GM21529 (cell line): Measurements from ENCODE around the gene ZNF804B.
"Not testable (repeated sequence)": the region's sequence is repeated elsewhere in the genome, so short reads cannot be mapped to it uniquely, and the experiment has no call there.

Experiments used
- ATAC-seq: cut with Tn5 transposase; IDR thresholded peaks from one replicate; pipeline ENCODE4 v1.9.1; 2021; ENCODE audit not compliant: unreplicated experiment

The ZNF804B gene

GRCh38 chr7:89073776-89074175 is 314.3 kb downstream of the ZNF804B start:
- ATAC-seq, result no peak

- no peak for ATAC-seq
These were observed 318.5 kb downstream of the ZNF804B start for GRCh38 chr7:89077992-89078391.

- ATAC-seq, result no peak
These were observed 326.1 kb downstream of the ZNF804B start for GRCh38 chr7:89085580-89085979.

GRCh38 chr7:89091550-89091949 is 332.1 kb downstream of the ZNF804B start:
- no peak for ATAC-seq

GRCh38 chr7:89094269-89094668 is 334.8 kb downstream of the ZNF804B start:
- ATAC-seq, result no peak

- ATAC-seq, result no peak
These were observed 344.1 kb downstream of the ZNF804B start for GRCh38 chr7:89103564-89103963.

GRCh38 chr7:89104748-89105685 is 345.5 kb downstream of the ZNF804B start:
- ATAC-seq, result no peak

- ATAC-seq, result no peak
These were observed 364.4 kb downstream of the ZNF804B start for GRCh38 chr7:89123871-89124270.

- no peak for ATAC-seq
These were observed 370.3 kb downstream of the ZNF804B start for GRCh38 chr7:89129600-89130375.

GRCh38 chr7:89133357-89133756 is 373.9 kb downstream of the ZNF804B start:
- ATAC-seq, result no peak

- no peak for ATAC-seq
These were observed 374.3 kb downstream of the ZNF804B start for GRCh38 chr7:89133819-89134218.

- no peak for ATAC-seq
These were observed 386.3 kb downstream of the ZNF804B start for GRCh38 chr7:89145801-89146200.

GRCh38 chr7:89160107-89160506 is 400.6 kb downstream of the ZNF804B start:
- ATAC-seq, result no peak

- ATAC-seq, result no peak
These were observed 405.9 kb downstream of the ZNF804B start for GRCh38 chr7:89165421-89165820.

- no peak for ATAC-seq
These were observed 411.1 kb downstream of the ZNF804B start for GRCh38 chr7:89170628-89171027.

GRCh38 chr7:89182116-89182515 is 422.6 kb downstream of the ZNF804B start:
- no peak for ATAC-seq

- no peak for ATAC-seq
These were observed 424.2 kb downstream of the ZNF804B start for GRCh38 chr7:89183712-89184111.

- ATAC-seq, result no peak
These were observed 441.3 kb downstream of the ZNF804B start for GRCh38 chr7:89200758-89201157.

- ATAC-seq, result no peak
These were observed 464.4 kb downstream of the ZNF804B start for GRCh38 chr7:89223900-89224395.

- ATAC-seq, result not testable (repeated sequence)
These were observed 469.2 kb downstream of the ZNF804B start for GRCh38 chr7:89228688-89229171.

- ATAC-seq, result no peak
These were observed 478.7 kb downstream of the ZNF804B start for GRCh38 chr7:89238156-89238555.

- no peak for ATAC-seq
These were observed 486.7 kb downstream of the ZNF804B start for GRCh38 chr7:89246196-89246595.
